LNCAP (cell line): ENCODE measurements around the gene EIF3F.

Experiments used
- TF ChIP-seq, protein P1 (sequence below): fragments of 450-650 bp; IDR thresholded peaks from 2 replicates; pipeline ENCODE4 v1.5.1; 2017; ENCODE audit warnings: mild to moderate bottlenecking

EIF3F gene

DNA sequence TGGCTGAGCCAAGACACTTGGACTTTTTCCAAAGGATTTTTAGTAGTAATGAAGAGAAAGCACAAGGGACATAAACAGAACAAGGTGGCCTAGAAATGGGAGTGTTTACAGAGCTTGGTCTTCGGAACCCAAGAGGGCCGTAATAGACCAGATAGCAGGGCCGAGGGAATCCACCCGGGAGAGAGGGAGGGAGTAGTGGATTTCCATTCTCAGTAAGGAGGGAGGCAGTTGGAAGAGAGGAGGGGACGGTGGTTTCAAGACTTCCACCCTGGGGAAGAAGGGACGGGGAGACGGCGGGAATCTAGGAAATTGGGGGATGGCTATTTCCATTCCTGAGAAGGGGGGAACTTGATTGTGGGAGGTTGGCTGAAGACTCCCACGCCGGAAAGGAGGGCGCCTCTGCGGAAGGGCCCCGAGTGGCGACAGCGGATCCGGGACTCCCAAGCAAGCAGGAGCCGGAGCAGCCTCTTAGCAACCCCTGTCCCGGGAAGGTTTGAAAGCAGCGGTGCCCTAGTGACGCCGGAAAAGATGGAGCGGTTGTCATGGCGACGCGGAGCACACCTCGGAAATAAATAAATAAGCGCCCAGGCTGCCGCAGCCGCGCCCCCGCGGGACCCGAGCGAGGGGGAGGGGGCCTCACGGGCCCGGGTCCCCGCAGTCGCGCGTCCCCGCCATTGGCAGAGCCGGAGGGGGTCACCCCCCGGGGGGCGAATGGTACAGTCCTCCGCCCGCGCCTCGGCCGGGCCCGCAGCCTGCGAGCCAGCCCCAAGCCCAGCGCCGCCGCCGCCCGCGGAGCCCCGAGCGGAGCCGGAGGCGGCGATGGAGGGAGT lies 31.6 kb downstream of the EIF3F start:
- TF ChIP-seq, protein P1, sequence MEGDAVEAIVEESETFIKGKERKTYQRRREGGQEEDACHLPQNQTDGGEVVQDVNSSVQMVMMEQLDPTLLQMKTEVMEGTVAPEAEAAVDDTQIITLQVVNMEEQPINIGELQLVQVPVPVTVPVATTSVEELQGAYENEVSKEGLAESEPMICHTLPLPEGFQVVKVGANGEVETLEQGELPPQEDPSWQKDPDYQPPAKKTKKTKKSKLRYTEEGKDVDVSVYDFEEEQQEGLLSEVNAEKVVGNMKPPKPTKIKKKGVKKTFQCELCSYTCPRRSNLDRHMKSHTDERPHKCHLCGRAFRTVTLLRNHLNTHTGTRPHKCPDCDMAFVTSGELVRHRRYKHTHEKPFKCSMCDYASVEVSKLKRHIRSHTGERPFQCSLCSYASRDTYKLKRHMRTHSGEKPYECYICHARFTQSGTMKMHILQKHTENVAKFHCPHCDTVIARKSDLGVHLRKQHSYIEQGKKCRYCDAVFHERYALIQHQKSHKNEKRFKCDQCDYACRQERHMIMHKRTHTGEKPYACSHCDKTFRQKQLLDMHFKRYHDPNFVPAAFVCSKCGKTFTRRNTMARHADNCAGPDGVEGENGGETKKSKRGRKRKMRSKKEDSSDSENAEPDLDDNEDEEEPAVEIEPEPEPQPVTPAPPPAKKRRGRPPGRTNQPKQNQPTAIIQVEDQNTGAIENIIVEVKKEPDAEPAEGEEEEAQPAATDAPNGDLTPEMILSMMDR = no peak

DNA sequence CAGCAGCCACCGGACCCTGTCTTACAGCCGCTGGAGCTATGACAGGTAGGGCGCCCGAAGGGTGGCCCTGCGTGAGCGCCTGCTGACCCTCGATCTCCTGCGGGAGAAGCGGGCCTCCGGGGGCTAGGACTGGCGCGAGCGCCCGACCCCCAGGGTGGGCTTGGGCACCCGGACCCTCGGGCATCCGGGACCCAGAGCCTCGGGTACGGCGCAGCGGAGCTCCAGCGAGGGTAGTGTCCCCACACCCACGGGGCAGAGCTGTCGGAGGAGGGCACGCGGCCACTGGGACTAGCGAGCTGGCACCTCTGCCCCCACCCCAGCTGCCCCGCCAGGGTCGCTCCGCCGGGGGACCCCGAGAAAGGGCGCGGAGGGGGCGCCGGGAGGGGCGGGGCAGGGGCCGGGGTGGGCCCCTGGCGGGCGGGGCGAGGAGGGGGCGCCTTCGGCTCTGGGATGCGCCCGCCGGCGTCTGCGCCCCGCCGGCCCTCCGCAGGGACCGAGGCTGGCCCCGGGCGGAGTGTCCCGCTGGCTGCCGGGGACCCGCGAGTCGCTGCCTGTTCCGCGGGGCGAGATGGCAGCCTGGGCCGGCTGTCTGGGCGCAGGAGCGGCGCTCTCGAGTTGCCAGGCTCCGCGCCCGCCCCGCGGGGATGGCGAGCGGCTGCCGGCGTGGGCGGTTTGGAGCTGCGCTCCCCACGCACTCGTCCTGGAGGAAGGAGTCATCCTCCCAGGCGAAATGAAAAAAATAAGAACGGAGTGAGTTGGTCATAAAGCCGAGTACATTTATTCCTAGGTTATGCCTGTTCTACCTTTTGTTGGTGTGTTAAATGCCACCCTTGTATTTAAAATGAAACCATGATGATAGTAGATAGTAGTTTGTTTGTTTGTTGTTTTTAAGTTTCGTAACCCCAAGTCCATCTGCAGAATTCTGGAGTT lies 32.4 kb downstream of the EIF3F start:
- TF ChIP-seq, protein P1 = no peak

DNA sequence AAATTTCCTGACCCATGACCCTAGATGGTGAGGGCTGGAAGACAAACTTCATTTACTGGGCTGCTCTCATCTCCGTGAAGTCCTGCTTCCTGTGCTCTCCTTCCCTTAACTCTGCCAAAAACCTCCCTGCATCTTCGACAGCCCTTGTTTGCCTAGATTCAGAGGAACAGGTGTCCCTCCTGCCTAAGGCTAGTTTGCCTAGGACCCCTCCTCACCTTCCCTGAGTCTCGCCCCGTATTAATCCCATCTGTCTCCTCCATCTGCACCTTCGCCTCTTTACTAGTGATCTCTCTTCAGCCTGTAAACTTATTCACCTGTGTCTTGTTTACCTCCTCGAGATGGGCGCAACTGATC lies 33.1 kb downstream of the EIF3F start:
- TF ChIP-seq, protein P1 = no peak

DNA sequence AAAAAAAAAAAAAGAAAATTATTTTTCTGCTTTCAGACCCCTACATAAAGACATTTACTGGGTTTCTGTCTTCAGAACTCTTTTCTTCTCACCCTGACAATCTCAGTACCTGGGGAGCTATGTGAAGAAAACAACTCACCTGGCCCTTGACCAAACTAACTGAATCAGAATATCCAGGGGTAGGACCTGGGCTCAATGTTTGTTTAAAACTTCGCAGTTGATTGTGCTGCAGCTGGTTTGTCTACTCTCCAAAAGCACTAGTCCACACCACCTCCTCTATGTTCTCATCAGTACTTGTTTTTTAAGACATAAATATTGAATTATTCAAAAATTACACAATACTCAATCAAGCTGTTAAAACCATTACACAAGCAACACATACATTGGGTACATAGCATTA lies 34.8 kb downstream of the EIF3F start:
- TF ChIP-seq, protein P1 = no peak

DNA sequence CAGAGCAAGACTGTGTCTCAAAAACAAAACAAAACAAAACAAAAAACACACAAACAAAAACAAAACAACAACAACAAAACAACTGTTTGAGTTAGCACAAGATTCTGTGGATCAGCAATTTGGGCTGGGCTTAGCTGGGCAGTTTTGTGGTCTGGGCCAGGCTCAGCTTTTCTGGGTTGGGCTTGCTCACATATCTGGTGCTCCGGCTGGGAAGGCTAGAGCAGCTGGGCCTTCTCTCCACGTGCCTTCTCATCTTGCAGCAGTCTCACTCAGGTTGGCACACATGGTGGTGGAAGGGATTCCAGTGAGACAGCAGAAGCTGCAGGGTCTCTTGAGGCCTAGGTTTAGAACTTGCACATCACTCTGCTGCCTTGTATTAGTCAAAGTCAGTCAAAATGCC lies 35.7 kb downstream of the EIF3F start:
- TF ChIP-seq, protein P1 = no peak

DNA sequence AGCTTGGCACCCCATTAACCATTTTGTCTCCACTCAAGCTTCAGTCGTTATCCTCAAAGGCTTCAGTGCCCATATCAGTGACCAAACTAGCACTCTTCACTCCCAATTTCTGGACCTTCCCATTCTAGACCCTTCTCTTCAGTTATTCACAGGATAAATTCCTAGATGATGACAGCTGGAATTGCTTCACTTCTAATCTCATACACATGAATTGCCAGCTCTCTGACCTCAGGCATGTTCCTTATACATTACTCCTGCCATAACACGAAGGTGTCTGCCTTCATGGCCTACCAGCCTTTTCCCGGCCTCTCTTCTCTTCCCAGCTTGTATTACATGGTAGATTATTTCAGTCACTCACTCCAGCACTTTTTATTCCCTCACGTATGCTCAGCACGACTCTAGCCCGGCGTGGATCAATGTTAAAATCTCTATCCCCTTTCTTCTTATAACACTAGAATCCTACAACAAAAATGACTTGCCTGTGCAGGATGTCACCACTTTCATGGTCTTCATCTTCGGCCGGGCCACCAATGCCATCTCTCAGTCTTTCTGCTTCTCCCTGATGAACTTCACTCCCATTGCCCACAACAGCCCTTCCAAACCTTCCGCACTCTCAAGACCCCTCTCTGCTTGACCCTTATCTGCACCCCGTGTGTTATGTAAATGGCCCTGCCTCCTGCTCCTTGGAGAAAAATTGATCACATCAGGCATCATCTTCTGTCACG lies 36.9 kb downstream of the EIF3F start:
- TF ChIP-seq, protein P1 = no peak

DNA sequence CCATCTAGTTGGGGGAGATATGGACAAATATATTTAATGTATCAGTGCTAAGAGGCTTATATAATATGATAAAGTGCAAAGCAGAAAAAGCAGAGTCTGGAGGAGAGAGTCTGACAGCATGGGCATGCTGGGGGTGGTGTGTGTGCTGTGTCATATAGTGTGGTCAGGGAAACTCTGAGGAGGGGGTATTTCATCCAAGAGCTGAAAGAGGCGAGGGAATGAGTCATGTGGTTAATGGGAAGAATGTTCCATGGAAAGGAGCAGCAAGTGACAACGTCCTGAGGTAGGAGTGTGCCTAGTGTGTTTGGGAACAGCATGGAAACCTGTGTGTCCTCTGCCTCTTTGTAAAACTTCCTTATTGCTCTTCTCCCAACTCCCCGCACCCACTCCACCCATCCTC lies 38.0 kb downstream of the EIF3F start:
- TF ChIP-seq, protein P1 = no peak
